Calu3 (cell line): ENCODE results near the gene HTR5A. TPM values are rescaled to one million over a fixed set of nuclear protein-coding genes. Genes with fewer than 3 reads are reported as not detected.

Experiments
- BruUV-seq: library from RNA; stranded (reverse); fragments of 400-500 nt; replicated peaks from 2 replicates; lab custom pipeline; 2021; lab: Mats Ljungman, UMichigan
- CTCF ChIA-PET: fragments of 300-600 bp; sonication (Branson Sonifier 250); formaldehyde crosslinking; loops from one replicate; lab custom pipeline; 2022; ENCODE audit warnings: antibody characterized with exemption; lab: Charles Lee
- DNase-seq: peaks from one replicate; pipeline ENCODE4 v3.0.0; 2022
- H3K27ac Mint-ChIP-seq: one replicate; pipeline ENCODE4 v1.8.0; 2022; ENCODE audit warnings: mixed read lengths; ENCODE audit not compliant: unreplicated experiment
- H3K27me3 Mint-ChIP-seq: one replicate; pipeline ENCODE4 v1.8.0; 2022; ENCODE audit warnings: mixed read lengths; ENCODE audit not compliant: unreplicated experiment
- H3K36me3 Mint-ChIP-seq: one replicate; pipeline ENCODE4 v1.8.0; 2022; ENCODE audit warnings: mild to moderate bottlenecking, moderate library complexity, mixed read lengths; ENCODE audit not compliant: insufficient read depth, unreplicated experiment
- H3K4me1 Mint-ChIP-seq: one replicate; pipeline ENCODE4 v1.8.0; 2022; ENCODE audit warnings: mild to moderate bottlenecking, low read depth, mixed read lengths; ENCODE audit not compliant: unreplicated experiment
- H3K4me3 Mint-ChIP-seq: one replicate; pipeline ENCODE4 v1.8.0; 2022; ENCODE audit warnings: mild to moderate bottlenecking, low read depth, moderate library complexity, mixed read lengths; ENCODE audit not compliant: unreplicated experiment
- H3K9me3 Mint-ChIP-seq: one replicate; pipeline ENCODE4 v1.8.0; 2022; ENCODE audit warnings: low read depth, mixed read lengths; ENCODE audit not compliant: unreplicated experiment
- CTCF ChIP-seq: fragments of 200-600 bp; IDR thresholded peaks from one replicate; pipeline ENCODE4 v1.8.0; 2022; ENCODE audit warnings: antibody characterized with exemption; ENCODE audit not compliant: unreplicated experiment
- intact Hi-C: fragments of 100-400 bp; cut with micrococcal nuclease; formaldehyde crosslinking; loops from one replicate; pipeline ENCODE4 v1.10.0; 2022; ENCODE audit not compliant: unreplicated experiment
- total RNA-seq: library from RNA; stranded (reverse); gene quantifications from 2 replicates; pipeline ENCODE4 v1.2.3, GENCODE V29; 2022

HTR5A gene
- total RNA-seq, 1 experiment from 2014 or later, result not detected

GRCh38 chr7:155084021-155084420 is 13.9 kb downstream of the HTR5A start:
- Mint-ChIP-seq H3K27me3 (peaks cover 98% of the 10 kb centered on the region), H3K9me3 (no peaks in the 10 kb centered on the region), H3K4me1 (no peaks in the 10 kb centered on the region), H3K4me3 (no peak overlapping the region), H3K27ac (no peak overlapping the region), H3K36me3 (no peaks in the 10 kb centered on the region)
- BruUV-seq, result no TSS peak
- no peak for DNase-seq
- CTCF ChIA-PET, result no interaction called here
- intact Hi-C loops, result no loop called here
- no peak for TF ChIP-seq CTCF

- DNase-seq, result no peak
- BruUV-seq, result no TSS peak
- no peak overlapping the region for H3K4me3 Mint-ChIP-seq
- CTCF ChIA-PET, result no interaction called here
- no peak for TF ChIP-seq CTCF
- no peaks in the 10 kb centered on the region for H3K4me1 Mint-ChIP-seq
- no peak overlapping the region for H3K27ac Mint-ChIP-seq
- peaks cover 94% of the 10 kb centered on the region for H3K27me3 Mint-ChIP-seq
- intact Hi-C loops, result no loop called here
- H3K9me3 Mint-ChIP-seq, result no peaks in the 10 kb centered on the region
- no peaks in the 10 kb centered on the region for H3K36me3 Mint-ChIP-seq
Observed at GRCh38 chr7:155084969-155085368, 14.8 kb downstream of the HTR5A start.

- Mint-ChIP-seq H3K4me3 (no peak overlapping the region), H3K27me3 (peaks cover 49% of the 10 kb centered on the region), H3K4me1 (peaks cover 8% of the 10 kb centered on the region), H3K36me3 (no peaks in the 10 kb centered on the region), H3K27ac (no peak overlapping the region), H3K9me3 (no peaks in the 10 kb centered on the region)
- peak; percentile 6 for DNase-seq
- CTCF ChIA-PET, result no interaction called here
- BruUV-seq, result no TSS peak
- no peak for TF ChIP-seq CTCF
- intact Hi-C loops, result no loop called here
Observed at GRCh38 chr7:155090684-155091083, 20.6 kb downstream of the HTR5A start.

GRCh38 chr7:155093596-155093995 is 23.5 kb downstream of the HTR5A start:
- no peaks in the 10 kb centered on the region for H3K9me3 Mint-ChIP-seq
- DNase-seq, result no peak
- BruUV-seq, result no TSS peak
- H3K27ac Mint-ChIP-seq, result no peak overlapping the region
- H3K4me3 Mint-ChIP-seq, result no peak overlapping the region
- CTCF ChIA-PET, result no interaction called here
- intact Hi-C loops, result no loop called here
- TF ChIP-seq CTCF, result no peak
- H3K36me3 Mint-ChIP-seq, result no peaks in the 10 kb centered on the region
- peaks cover 8% of the 10 kb centered on the region for H3K4me1 Mint-ChIP-seq
- H3K27me3 Mint-ChIP-seq, result peaks cover 42% of the 10 kb centered on the region
